Panc1 (cell line): Measurements from ENCODE around the gene CEBPE.

Source experiments
- CTCF ChIP-seq: fragments of 450-650 bp; IDR thresholded peaks from 2 replicates; pipeline ENCODE4 v1.5.1; 2017; ENCODE audit warnings: mild to moderate bottlenecking
- POLR2AphosphoS5 ChIP-seq: IDR thresholded peaks from 2 replicates; pipeline ENCODE4 v1.6.1; 2012; ENCODE audit warnings: mild to moderate bottlenecking, low read depth, low read length, moderate library complexity
- REST ChIP-seq, 2 experiments: IDR thresholded peaks; 2 replicates each; pipeline ENCODE4 v1.6.1; 2011 to 2012; ENCODE audit warnings: low read depth in 2 of 2, control low read depth in 1 of 2, low read length in 1 of 2, mild to moderate bottlenecking in 1 of 2, moderate library complexity in 1 of 2; ENCODE audit not compliant: insufficient read depth in 1 of 2
- SIN3A ChIP-seq: IDR thresholded peaks from 2 replicates; pipeline ENCODE4 v1.6.1; 2012; ENCODE audit warnings: low read depth, mild to moderate bottlenecking, low read length, moderate library complexity, borderline replicate concordance; ENCODE audit not compliant: insufficient read depth
- TCF7L2 ChIP-seq: IDR thresholded peaks from 2 replicates; pipeline ENCODE4 v1.6.1; 2011; ENCODE audit warnings: mild to moderate bottlenecking, low read depth, low read length, inconsistent platforms

- no peak for TF ChIP-seq CTCF
- TF ChIP-seq POLR2AphosphoS5 = no peak
- TF ChIP-seq TCF7L2 = no peak
- no peak for TF ChIP-seq SIN3A
- TF ChIP-seq REST (IDR thresholded peaks at IDR 0.05; ENCODE audit: insufficient read depth in 1 of 2, low read depth in 2 of 2, low read length in 1 of 2) = no peak
These were observed 6.0 kb upstream of the CEBPE start for GRCh38 chr14:23125011-23125410.
